ENCODE results near the gene AK1. TPM values are rescaled to one million over a fixed set of nuclear protein-coding genes. Genes with fewer than 3 reads are reported as not detected.
A peak's percentile ranks its signal among the peaks of the same experiment; 100 is the strongest.

The AK1 gene
- polyA plus RNA-seq, 1 of the 3 experiments (the other 2 are of a cell fraction), result 125 TPM

- no peak for TF ChIP-seq SIN3A (IDR thresholded peaks at IDR 0.05; ENCODE audit: borderline replicate concordance, low read depth, low read length)
- TF ChIP-seq SMC3 (IDR thresholded peaks at IDR 0.05; ENCODE audit: low read depth, low read length), result no peak
- TF ChIP-seq, protein P1, sequence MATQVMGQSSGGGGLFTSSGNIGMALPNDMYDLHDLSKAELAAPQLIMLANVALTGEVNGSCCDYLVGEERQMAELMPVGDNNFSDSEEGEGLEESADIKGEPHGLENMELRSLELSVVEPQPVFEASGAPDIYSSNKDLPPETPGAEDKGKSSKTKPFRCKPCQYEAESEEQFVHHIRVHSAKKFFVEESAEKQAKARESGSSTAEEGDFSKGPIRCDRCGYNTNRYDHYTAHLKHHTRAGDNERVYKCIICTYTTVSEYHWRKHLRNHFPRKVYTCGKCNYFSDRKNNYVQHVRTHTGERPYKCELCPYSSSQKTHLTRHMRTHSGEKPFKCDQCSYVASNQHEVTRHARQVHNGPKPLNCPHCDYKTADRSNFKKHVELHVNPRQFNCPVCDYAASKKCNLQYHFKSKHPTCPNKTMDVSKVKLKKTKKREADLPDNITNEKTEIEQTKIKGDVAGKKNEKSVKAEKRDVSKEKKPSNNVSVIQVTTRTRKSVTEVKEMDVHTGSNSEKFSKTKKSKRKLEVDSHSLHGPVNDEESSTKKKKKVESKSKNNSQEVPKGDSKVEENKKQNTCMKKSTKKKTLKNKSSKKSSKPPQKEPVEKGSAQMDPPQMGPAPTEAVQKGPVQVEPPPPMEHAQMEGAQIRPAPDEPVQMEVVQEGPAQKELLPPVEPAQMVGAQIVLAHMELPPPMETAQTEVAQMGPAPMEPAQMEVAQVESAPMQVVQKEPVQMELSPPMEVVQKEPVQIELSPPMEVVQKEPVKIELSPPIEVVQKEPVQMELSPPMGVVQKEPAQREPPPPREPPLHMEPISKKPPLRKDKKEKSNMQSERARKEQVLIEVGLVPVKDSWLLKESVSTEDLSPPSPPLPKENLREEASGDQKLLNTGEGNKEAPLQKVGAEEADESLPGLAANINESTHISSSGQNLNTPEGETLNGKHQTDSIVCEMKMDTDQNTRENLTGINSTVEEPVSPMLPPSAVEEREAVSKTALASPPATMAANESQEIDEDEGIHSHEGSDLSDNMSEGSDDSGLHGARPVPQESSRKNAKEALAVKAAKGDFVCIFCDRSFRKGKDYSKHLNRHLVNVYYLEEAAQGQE (IDR thresholded peaks at IDR 0.05; ENCODE audit: low read depth, low read length), result no peak
- TF ChIP-seq POLR2AphosphoS5 (IDR thresholded peaks at IDR 0.05; ENCODE audit: low read depth, low read length), result no peak
- no peak for TF ChIP-seq NFIC (IDR thresholded peaks at IDR 0.05; ENCODE audit: borderline replicate concordance)
- no peak for TF ChIP-seq TAF1 (IDR thresholded peaks at IDR 0.05; ENCODE audit: borderline replicate concordance, low read depth, low read length)
- no peak for TF ChIP-seq FOSL2 (IDR thresholded peaks at IDR 0.05; ENCODE audit: borderline replicate concordance, low read depth)
- no peak for TF ChIP-seq USF1 (IDR thresholded peaks at IDR 0.05; ENCODE audit: borderline replicate concordance, low read depth)
These were observed 22.0 kb downstream of the AK1 start (continued) for GRCh38 chr9:127855522-127855921.

DNA sequence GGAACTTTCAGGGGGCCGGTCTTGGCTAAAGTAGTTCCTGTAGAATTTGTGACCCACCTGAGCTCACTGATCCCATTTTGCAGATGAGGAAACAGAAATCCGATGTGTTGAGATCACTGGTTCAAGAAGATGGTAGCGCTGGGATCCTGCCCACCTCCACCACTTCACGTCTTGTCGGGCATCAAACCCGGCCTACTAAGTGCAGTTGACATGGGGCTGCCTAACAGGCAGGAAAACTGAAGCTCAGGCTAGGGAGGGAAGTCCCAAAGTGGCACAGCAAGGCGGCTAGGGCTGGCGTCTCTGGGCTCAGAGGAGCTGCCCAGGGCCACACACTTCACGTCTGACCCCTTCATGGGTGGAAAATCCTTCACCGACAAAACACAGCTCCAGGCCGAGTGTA, 22.5 kb downstream of the AK1 start:
- POLR2A ChIA-PET, result interaction anchor here (1.3 to 1.8 kb wide), 2 partner anchors 38 to 194 kb away, joined by 3 to 5 read pairs; no protein-coding TSS in a partner anchor
- H3K36me3 ChIP-seq (replicated peaks in 1 of 2; ENCODE audit: control insufficient read depth in 1 of 2, insufficient read depth in 2 of 2, low read length in 1 of 2), result peaks cover 0 to 3% of the 10 kb centered on the region in 2 experiments
- H3K4me2 ChIP-seq, result peak overlapping the region; percentile 96; the same call in 1 of the 2 replicates
- 87% methylated on average over 9 of the region's 11 CpGs for WGBS (ENCODE audit: low lambda C conversion rate)
- peak overlapping the region; percentile 40 to 86; a peak in 2 of 4 replicates for H3K27ac ChIP-seq (ENCODE audit: low read depth in 2 of 2, low read length in 1 of 2)
- H4K20me1 ChIP-seq (ENCODE audit: insufficient read depth), result no peaks in the 10 kb centered on the region
- peaks cover 6 to 33% of the 10 kb centered on the region in 2 experiments; a peak in 2 of 4 replicates for H3K4me1 ChIP-seq (ENCODE audit: control insufficient read depth in 1 of 2, insufficient read depth in 2 of 2, low read depth in 1 of 2, low read length in 1 of 2)
- no peaks in the 10 kb centered on the region for H3K9me2 ChIP-seq
- peak overlapping the region; percentile 69; the same call in 1 of the 2 replicates for H2AFZ ChIP-seq (ENCODE audit: low read depth)
- no peak overlapping the region for H3K9ac ChIP-seq
- no peaks in the 10 kb centered on the region; the same call in 1 of the 2 replicates for H3K9me3 ChIP-seq
- DNase-seq, result no peak
- no peaks in the 10 kb centered on the region for H3F3A ChIP-seq (replicated peaks; ENCODE audit: insufficient read depth)
- H3K27me3 ChIP-seq (ENCODE audit: insufficient read depth), result no peaks in the 10 kb centered on the region
- H3K4me3 ChIP-seq (ENCODE audit: low read depth in 2 of 2, low read length in 1 of 2), result no peak overlapping the region
- CTCF ChIA-PET, result interaction anchor here (0.8 to 10.9 kb wide), 8 partner anchors 8 to 265 kb away, joined by 3 to 116 read pairs (median 4); partner anchors contain the start of genes AK1, CDK9 and TOR2A
- peaks cover 44% of the 10 kb centered on the region for H3K79me2 ChIP-seq (ENCODE audit: insufficient read depth)
- no peak for TF ChIP-seq SMC3 (IDR thresholded peaks at IDR 0.05; ENCODE audit: low read depth, low read length)
- no peak for TF ChIP-seq POLR2AphosphoS5 (IDR thresholded peaks at IDR 0.05; ENCODE audit: low read depth, low read length)
- TF ChIP-seq NRF1 (IDR thresholded peaks at IDR 0.05; ENCODE audit: low read depth, low read length), result no peak
- TF ChIP-seq, protein P1 (IDR thresholded peaks at IDR 0.05; ENCODE audit: low read depth, low read length), result no peak
- no peak for TF ChIP-seq PBX3 (IDR thresholded peaks at IDR 0.05)
- TF ChIP-seq NFIC (IDR thresholded peaks at IDR 0.05; ENCODE audit: borderline replicate concordance), result no peak
- no peak for TF ChIP-seq YY1 (IDR thresholded peaks at IDR 0.05; ENCODE audit: low read depth)
- TF ChIP-seq RFX5 (IDR thresholded peaks at IDR 0.05; ENCODE audit: low read length), result no peak
- TF ChIP-seq, protein P2, sequence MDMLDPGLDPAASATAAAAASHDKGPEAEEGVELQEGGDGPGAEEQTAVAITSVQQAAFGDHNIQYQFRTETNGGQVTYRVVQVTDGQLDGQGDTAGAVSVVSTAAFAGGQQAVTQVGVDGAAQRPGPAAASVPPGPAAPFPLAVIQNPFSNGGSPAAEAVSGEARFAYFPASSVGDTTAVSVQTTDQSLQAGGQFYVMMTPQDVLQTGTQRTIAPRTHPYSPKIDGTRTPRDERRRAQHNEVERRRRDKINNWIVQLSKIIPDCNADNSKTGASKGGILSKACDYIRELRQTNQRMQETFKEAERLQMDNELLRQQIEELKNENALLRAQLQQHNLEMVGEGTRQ (IDR thresholded peaks at IDR 0.05; ENCODE audit: borderline replicate concordance, low read depth, low read length), result no peak
- TF ChIP-seq RCOR1 (IDR thresholded peaks at IDR 0.05; ENCODE audit: low read length), result no peak
- TF ChIP-seq MXI1 (IDR thresholded peaks at IDR 0.05; ENCODE audit: low read depth, low read length), result no peak
- TF ChIP-seq CTCF (IDR thresholded peaks at IDR 0.05), result no peak
- TF ChIP-seq GABPA (IDR thresholded peaks at IDR 0.05; ENCODE audit: low read depth), result no peak
- no peak for TF ChIP-seq EP300 (IDR thresholded peaks at IDR 0.05; ENCODE audit: borderline replicate concordance in 1 of 2, low read depth in 1 of 2, low read length in 1 of 2)
